SK-N-MC (cell line): ENCODE data around the gene RAP2B.
"Not testable (repeated sequence)": the region's sequence is repeated elsewhere in the genome, so short reads cannot be mapped to it uniquely, and the experiment has no call there.

Experiments
- DNase-seq: peaks from one replicate; pipeline ENCODE4 v3.0.0-alpha.2; 2011; ENCODE audit warnings: low read depth, low spot score
- H3K27ac ChIP-seq: fragments of 200-600 bp; sonication (generic); 2 replicates; pipeline ENCODE4 v1.5.1; 2016; ENCODE audit warnings: mixed run types
- H3K36me3 ChIP-seq: fragments of 200-600 bp; sonication (generic); 2 replicates; pipeline ENCODE4 v1.6.1; 2017; ENCODE audit warnings: antibody characterized with exemption, low read length, mixed read lengths; ENCODE audit not compliant: insufficient read depth
- H3K4me3 ChIP-seq: fragments of 200-600 bp; sonication (generic); 2 replicates; pipeline ENCODE4 v1.5.1; 2016
- H3K9ac ChIP-seq: fragments of 200-600 bp; sonication (generic); 2 replicates; pipeline ENCODE4 v1.8.0; 2017; ENCODE audit warnings: mixed run types, mixed read lengths; ENCODE audit not compliant: insufficient read length
- H3K9me3 ChIP-seq: fragments of 200-600 bp; sonication (generic); 2 replicates; pipeline ENCODE4 v1.6.1; 2017; ENCODE audit warnings: low read depth, mild to moderate bottlenecking, antibody characterized with exemption, low read length, moderate library complexity, mixed read lengths
- EZH2 ChIP-seq: fragments of 200-600 bp; sonication (generic); IDR thresholded peaks from one replicate; pipeline ENCODE4 v1.6.1; 2017; ENCODE audit warnings: antibody characterized with exemption
- FOXP2 ChIP-seq: optimal IDR thresholded peaks from 2 replicates; pipeline ENCODE3; 2011; ENCODE audit warnings: mild to moderate bottlenecking, moderate library complexity; ENCODE audit not compliant: insufficient read depth; ENCODE audit errors: extremely low read length, control extremely low read depth
- POLR2AphosphoS5 ChIP-seq: IDR thresholded peaks from 2 replicates; pipeline ENCODE4 v1.6.1; 2012; ENCODE audit warnings: mild to moderate bottlenecking, low read depth, low read length, borderline replicate concordance

The RAP2B gene

GRCh38 chr3:153161714-153162512 is at the start of gene RAP2B:
Gene RAP2B (plus strand): TSS chr3:153162226. CDS start chr3:153162694, 468 bp downstream.
- peak within 1 kb of the TSS; percentile 89 for H3K4me3 ChIP-seq
- DNase-seq = peak; percentile 87
- H3K9ac ChIP-seq = peak within 1 kb of the TSS; percentile 81
- TF ChIP-seq POLR2AphosphoS5 (peak; percentile 94; the same call in 1 of the 2 replicates), EZH2 (no peak), FOXP2 (no peak)
- peak within 1 kb of the TSS; percentile 29; the same call in 1 of the 2 replicates for H3K27ac ChIP-seq
- H3K36me3 ChIP-seq = no peaks in the 10 kb centered on the region
- H3K9me3 ChIP-seq = no peaks in the 10 kb centered on the region

- Histone ChIP-seq H3K27ac (no peak overlapping the region), H3K9ac (no peak overlapping the region), H3K4me3 (no peak overlapping the region), H3K36me3 (no peaks in the 10 kb centered on the region), H3K9me3 (no peaks in the 10 kb centered on the region)
- DNase-seq = no peak
- TF ChIP-seq EZH2 (no peak), FOXP2 (no peak), POLR2AphosphoS5 (no peak)
Observed at GRCh38 chr3:153113541-153113940, 48.5 kb upstream of the RAP2B start.

- H3K36me3 ChIP-seq, H3K9ac ChIP-seq, H3K27ac ChIP-seq, H3K4me3 ChIP-seq, H3K9me3 ChIP-seq, DNase-seq: not testable (repeated sequence)
Observed at GRCh38 chr3:153114270-153114669, 47.8 kb upstream of the RAP2B start.

- Histone ChIP-seq H3K36me3 (no peaks in the 10 kb centered on the region), H3K9me3 (no peaks in the 10 kb centered on the region), H3K4me3 (no peak overlapping the region), H3K9ac (no peak overlapping the region), H3K27ac (no peak overlapping the region)
- DNase-seq = no peak
- TF ChIP-seq FOXP2 = no peak
- TF ChIP-seq POLR2AphosphoS5 = no peak
- no peak for TF ChIP-seq EZH2
Observed at GRCh38 chr3:153115326-153115725, 46.7 kb upstream of the RAP2B start.

GRCh38 chr3:153127788-153128187 is 34.2 kb upstream of the RAP2B start:
- no peak overlapping the region for H3K27ac ChIP-seq
- no peak for DNase-seq
- no peaks in the 10 kb centered on the region for H3K36me3 ChIP-seq
- H3K9me3 ChIP-seq = no peaks in the 10 kb centered on the region
- TF ChIP-seq FOXP2 = no peak
- TF ChIP-seq EZH2 = no peak
- TF ChIP-seq POLR2AphosphoS5 = no peak
- no peak overlapping the region for H3K9ac ChIP-seq
- H3K4me3 ChIP-seq = no peak overlapping the region

GRCh38 chr3:153129426-153129825 is 32.6 kb upstream of the RAP2B start:
- no peak overlapping the region for H3K27ac ChIP-seq
- H3K9me3 ChIP-seq = no peaks in the 10 kb centered on the region
- H3K9ac ChIP-seq = no peak overlapping the region
- DNase-seq = no peak
- no peak for TF ChIP-seq EZH2
- H3K36me3 ChIP-seq = no peaks in the 10 kb centered on the region
- H3K4me3 ChIP-seq = no peak overlapping the region

GRCh38 chr3:153129866-153130265 is 32.2 kb upstream of the RAP2B start:
- Histone ChIP-seq H3K4me3 (no peak overlapping the region), H3K9me3 (no peaks in the 10 kb centered on the region), H3K9ac (no peak overlapping the region), H3K36me3 (no peaks in the 10 kb centered on the region), H3K27ac (no peak overlapping the region)
- no peak for TF ChIP-seq POLR2AphosphoS5
- TF ChIP-seq FOXP2 = no peak
- TF ChIP-seq EZH2 = no peak
- DNase-seq = no peak

GRCh38 chr3:153130312-153130977 is 31.6 kb upstream of the RAP2B start:
- Histone ChIP-seq H3K9ac (no peak overlapping the region), H3K36me3 (no peaks in the 10 kb centered on the region), H3K27ac (no peak overlapping the region), H3K9me3 (no peaks in the 10 kb centered on the region), H3K4me3 (no peak overlapping the region)
- no peak for DNase-seq
- TF ChIP-seq EZH2 (no peak), FOXP2 (no peak), POLR2AphosphoS5 (no peak)
